Measurements from ENCODE around the gene IL31.

- TF ChIP-seq CTCF (IDR thresholded peaks at IDR 0.05) (no peak), POLR2A (IDR thresholded peaks at IDR 0.05) (no peak), POLR2AphosphoS5 (IDR thresholded peaks at IDR 0.05) (no peak)
Measured at GRCh38 chr12:122138181-122138580, 35.8 kb downstream of the IL31 start.

Data from prostate gland (tissue), 2 donors.